Lower leg skin (tissue), 3 donors: ENCODE measurements around the gene GREB1.

Experiments
- CTCF ChIP-seq, 3 donors: fragments of 450-650 bp; IDR thresholded peaks; one replicate each; pipeline ENCODE4 v1.5.1; 2016; ENCODE audit warnings: antibody characterized with exemption in 3 of 3, mild to moderate bottlenecking in 3 of 3, moderate library complexity in 2 of 3
- POLR2A ChIP-seq, 2 donors: fragments of 450-650 bp; IDR thresholded peaks; one replicate each; pipeline ENCODE4 v1.6.1; 2016 to 2017; ENCODE audit warnings: antibody characterized with exemption in 2 of 2, mild to moderate bottlenecking in 1 of 2, moderate library complexity in 1 of 2

- no peak for TF ChIP-seq CTCF (IDR thresholded peaks at IDR 0.05)
- no peak for TF ChIP-seq POLR2A (IDR thresholded peaks at IDR 0.05)
Measured at GRCh38 chr2:11554399-11554716, 20.5 kb downstream of the GREB1 start.
